HCT116 (cell line): Measurements from ENCODE around the gene USP36. TPM values are rescaled to one million over a fixed set of nuclear protein-coding genes. Genes with fewer than 3 reads are reported as not detected.

Experiments used
- ATAC-seq: fragments of 200-7000 bp; cut with Tn5 transposase; 2 replicates; pipeline ENCODE4 v1.9.1; 2020; ENCODE audit warnings: mild to moderate bottlenecking, moderate library complexity
- BruUV-seq: library from RNA; stranded (reverse); fragments of 400-500 nt; replicated peaks from 2 replicates; lab custom pipeline; 2021; lab: Mats Ljungman, UMichigan
- CTCF ChIA-PET: fragments of 300-600 bp; sonication (Branson Sonifier 250); formaldehyde crosslinking; loops from one replicate; lab custom pipeline; 2021; ENCODE audit warnings: antibody characterized with exemption; lab: Charles Lee
- POLR2A ChIA-PET: fragments of 300-600, 350-600 bp; sonication (Branson Sonifier 250); formaldehyde crosslinking; loops from one replicate; lab custom pipeline; 2021; ENCODE audit warnings: antibody characterized with exemption; lab: Charles Lee
- RAD21 ChIA-PET, 2 experiments: fragments of 300-600 bp; sonication (Branson Sonifier 250); formaldehyde crosslinking; loops; one replicate each; lab custom pipeline; 2023; ENCODE audit warnings: low total read pairs in 2 of 2; ENCODE audit not compliant: uncharacterized antibody in 2 of 2, unreplicated experiment in 2 of 2, low non-redundant PET in 1 of 2; lab: Charles Lee
- DNase-seq: peaks from one replicate; pipeline ENCODE4 v3.0.0-alpha.2; 2010; ENCODE audit warnings: low read depth, low spot score
- H2AFZ ChIP-seq: fragments of 200-600 bp; shearing (Covaris generic), sonication (generic); 2 replicates; pipeline ENCODE4 v1.6.1; 2017; ENCODE audit warnings: low read depth, mixed run types, mixed read lengths, antibody characterized with exemption, low read length; ENCODE audit not compliant: poor library complexity, severe bottlenecking
- H3K27ac ChIP-seq: 2 replicates; pipeline ENCODE4 v1.5.1; 2012; ENCODE audit warnings: low read depth, low read length
- H3K27me3 ChIP-seq: fragments of 200-600 bp; sonication (generic); 2 replicates; pipeline ENCODE4 v1.6.1; 2016; ENCODE audit warnings: mixed run types, low read length, mixed read lengths; ENCODE audit not compliant: insufficient read depth
- H3K36me3 ChIP-seq, 2 experiments: fragments of 200-500 bp in 1 of 2; fragments of 200-600 bp in 1 of 2; sonication (Bioruptor generic) in 1 of 2; sonication (generic) in 1 of 2; 2 replicates each; pipeline versions ENCODE4 v1.5.1 to v1.6.1; 2014 to 2016; ENCODE audit warnings: low read length in 2 of 2, inconsistent platforms in 1 of 2, mixed read lengths in 1 of 2, mixed run types in 1 of 2; ENCODE audit not compliant: insufficient read depth in 2 of 2, control insufficient read depth in 1 of 2
- H3K4me1 ChIP-seq, 2 experiments: fragments of 200-600 bp in 1 of 2; sonication (generic) in 1 of 2; 2 replicates each; pipeline versions ENCODE4 v1.5.1 to v1.6.1; 2012 to 2017; ENCODE audit warnings: low read length in 2 of 2, inconsistent platforms in 1 of 2, mild to moderate bottlenecking in 1 of 2, mixed read lengths in 1 of 2, mixed run types in 1 of 2, moderate library complexity in 1 of 2; ENCODE audit not compliant: insufficient read depth in 2 of 2, control insufficient read depth in 1 of 2
- H3K4me2 ChIP-seq: fragments of 200-600 bp; sonication (generic); 2 replicates; pipeline ENCODE4 v1.6.1; 2017; ENCODE audit warnings: mixed run types, low read length, mixed read lengths
- H3K4me3 ChIP-seq, 2 experiments: fragments of 200-600 bp in 1 of 2; sonication (generic) in 1 of 2; replicated peaks in 1 of 2; 2 replicates each; pipeline ENCODE4 v1.5.1; 2011 to 2016; ENCODE audit warnings: low read length in 2 of 2, control low read depth in 1 of 2, low read depth in 1 of 2, mild to moderate bottlenecking in 1 of 2, mixed read lengths in 1 of 2, mixed run types in 1 of 2
- H3K79me2 ChIP-seq: fragments of 200-600 bp; sonication (generic); 2 replicates; pipeline ENCODE4 v1.6.1; 2017; ENCODE audit warnings: mild to moderate bottlenecking, mixed run types, low read length, moderate library complexity, mixed read lengths; ENCODE audit not compliant: insufficient read depth
- H3K9ac ChIP-seq: fragments of 200-600 bp; sonication (generic); 2 replicates; pipeline ENCODE4 v1.6.1; 2016; ENCODE audit warnings: low read length, mixed read lengths
- H3K9me2 ChIP-seq: fragments of 200-600 bp; sonication (generic), shearing (Covaris generic); 2 replicates; pipeline ENCODE4 v1.6.1; 2017; ENCODE audit warnings: mixed run types, mild to moderate bottlenecking, moderate library complexity; ENCODE audit not compliant: insufficient read depth
- H3K9me3 ChIP-seq, 2 experiments: fragments of 200-500 bp in 1 of 2; fragments of 200-600 bp in 1 of 2; sonication (Bioruptor generic) in 1 of 2; sonication (generic) in 1 of 2; 2 replicates each; pipeline ENCODE4 v1.6.1; 2014 to 2017; ENCODE audit warnings: low read length in 2 of 2, mixed read lengths in 2 of 2, inconsistent platforms in 1 of 2, low read depth in 1 of 2, mild to moderate bottlenecking in 1 of 2, mixed run types in 1 of 2, moderate library complexity in 1 of 2; ENCODE audit not compliant: control insufficient read depth in 1 of 2, insufficient read depth in 1 of 2
- H4K20me1 ChIP-seq: fragments of 200-600 bp; sonication (generic), shearing (Covaris generic); 2 replicates; pipeline ENCODE4 v1.6.1; 2017; ENCODE audit warnings: mixed run types, mild to moderate bottlenecking, moderate library complexity; ENCODE audit not compliant: insufficient read depth
- CBX3 ChIP-seq: IDR thresholded peaks from 2 replicates; pipeline ENCODE4 v1.6.1; 2012; ENCODE audit warnings: low read depth
- CEBPB ChIP-seq: IDR thresholded peaks from 2 replicates; pipeline ENCODE4 v1.6.1; 2012; ENCODE audit warnings: low read depth
- EGR1 ChIP-seq: IDR thresholded peaks from 2 replicates; pipeline ENCODE4 v1.6.1; 2012; ENCODE audit warnings: low read depth
- JUND ChIP-seq: IDR thresholded peaks from 2 replicates; pipeline ENCODE4 v1.6.1; 2012
- POLR2AphosphoS5 ChIP-seq: IDR thresholded peaks from 2 replicates; pipeline ENCODE4 v1.6.1; 2011; ENCODE audit warnings: mild to moderate bottlenecking, low read depth, low read length, moderate library complexity
- SIN3A ChIP-seq: IDR thresholded peaks from 2 replicates; pipeline ENCODE4 v1.6.1; 2012; ENCODE audit warnings: low read depth
- SP1 ChIP-seq: IDR thresholded peaks from 2 replicates; pipeline ENCODE4 v1.6.1; 2012; ENCODE audit warnings: low read depth
- TCF7L2 ChIP-seq: IDR thresholded peaks from 2 replicates; pipeline ENCODE4 v1.7.0; 2011; ENCODE audit warnings: borderline replicate concordance, inconsistent platforms; ENCODE audit not compliant: insufficient read depth, insufficient read length; ENCODE audit errors: extremely low read depth
- YY1 ChIP-seq: IDR thresholded peaks from 2 replicates; pipeline ENCODE4 v1.6.1; 2011; ENCODE audit warnings: low read length, low read depth, moderate library complexity, mild to moderate bottlenecking; ENCODE audit not compliant: insufficient replicate concordance; ENCODE audit errors: extremely low read depth
- ZFX ChIP-seq: fragments of 450-650 bp; IDR thresholded peaks from 2 replicates; pipeline ENCODE4 v1.6.1; 2017
- intact Hi-C: fragments of 100-400 bp; cut with micrococcal nuclease; formaldehyde crosslinking; loops from 2 replicates; pipeline ENCODE4 v1.10.0; 2022
- total RNA-seq: library from RNA; stranded (reverse); gene quantifications from one replicate; pipeline ENCODE4 v1.2.1, GENCODE V29; 2021; ENCODE audit not compliant: unreplicated experiment
- TF ChIP-seq, protein P1 (sequence below): IDR thresholded peaks from 2 replicates; pipeline ENCODE4 v1.6.1; 2012; ENCODE audit warnings: low read depth
- TF ChIP-seq, protein P2 (sequence below): IDR thresholded peaks from 2 replicates; pipeline ENCODE4 v1.6.1; 2011; ENCODE audit warnings: mild to moderate bottlenecking, low read length, moderate library complexity; ENCODE audit not compliant: insufficient replicate concordance; ENCODE audit errors: extremely low read depth

Gene USP36
- total RNA-seq, 1 experiment from 2014 or later, result 104 TPM

DNA sequence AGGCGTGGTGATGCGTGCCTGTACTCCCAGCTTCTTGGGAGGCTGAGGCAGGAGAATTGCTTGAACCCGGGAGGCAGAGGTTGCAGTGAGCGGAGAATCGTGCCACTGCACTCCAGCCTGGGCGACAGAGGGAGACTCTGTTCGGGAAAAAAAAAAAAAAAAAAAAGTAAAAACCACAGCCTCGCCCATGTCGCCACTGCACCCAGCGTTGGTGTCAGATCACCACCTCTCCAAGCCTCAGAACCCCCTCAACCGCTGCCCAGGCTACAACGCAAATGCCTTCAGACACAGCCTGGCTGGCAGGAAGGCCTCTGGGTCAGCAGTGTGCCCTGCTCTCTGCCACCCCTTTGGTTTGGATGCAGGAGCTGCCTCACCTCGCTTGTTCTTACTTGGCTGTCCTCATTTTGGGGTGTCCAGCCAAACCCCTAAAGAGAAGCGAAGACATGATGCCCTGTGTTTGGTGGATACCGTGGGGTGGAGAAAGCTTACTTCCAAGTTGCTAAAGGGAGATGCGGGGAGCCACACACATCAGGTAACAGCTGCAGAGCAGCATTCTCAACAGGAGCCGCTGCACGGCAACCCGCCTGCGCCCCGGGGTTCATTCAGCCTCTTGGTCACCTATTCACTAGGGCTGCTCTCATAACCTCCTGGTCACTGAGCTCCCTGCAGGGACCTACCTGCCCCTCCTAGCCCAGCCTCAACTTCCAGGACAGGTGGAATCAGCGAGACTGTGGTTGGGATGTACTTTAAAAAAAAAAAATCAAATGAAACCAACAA is 45.6 kb downstream of the USP36 start:
- no peak overlapping the region for H3K27ac ChIP-seq
- CTCF ChIA-PET, result no interaction called here
- H3K79me2 ChIP-seq, result peaks cover 16% of the 10 kb centered on the region; the same call in 1 of the 2 replicates
- H3K9ac ChIP-seq, result no peak overlapping the region
- H2AFZ ChIP-seq, result no peak overlapping the region
- H3K9me3 ChIP-seq, result no peaks in the 10 kb centered on the region
- no TSS peak for BruUV-seq
- RAD21 ChIA-PET, result no interaction called here
- no peaks in the 10 kb centered on the region for H3K9me2 ChIP-seq
- H3K4me1 ChIP-seq, result 0 out of 4 replicates have a peak, but pooled peaks cover 0 to 3% of the 10 kb centered on the region in 2 experiments
- no peak overlapping the region for H3K4me3 ChIP-seq
- H3K27me3 ChIP-seq, result no peaks in the 10 kb centered on the region
- DNase-seq (no peak), ATAC-seq (no peak)
- intact Hi-C loops, result loop anchor here (5.0 kb wide), 1 partner anchor 348 kb away; no protein-coding TSS in a partner anchor
- POLR2A ChIA-PET, result no interaction called here
- H3K36me3 ChIP-seq, result peaks cover 43 to 58% of the 10 kb centered on the region in 2 experiments
- no peak overlapping the region for H3K4me2 ChIP-seq
- TF ChIP-seq CEBPB (no peak), SIN3A (no peak), SP1 (no peak), JUND (no peak), EGR1 (no peak), ZFX (no peak), CBX3 (no peak), POLR2AphosphoS5 (no peak), YY1 (no peak), TCF7L2 (no peak)
- TF ChIP-seq, protein P1, sequence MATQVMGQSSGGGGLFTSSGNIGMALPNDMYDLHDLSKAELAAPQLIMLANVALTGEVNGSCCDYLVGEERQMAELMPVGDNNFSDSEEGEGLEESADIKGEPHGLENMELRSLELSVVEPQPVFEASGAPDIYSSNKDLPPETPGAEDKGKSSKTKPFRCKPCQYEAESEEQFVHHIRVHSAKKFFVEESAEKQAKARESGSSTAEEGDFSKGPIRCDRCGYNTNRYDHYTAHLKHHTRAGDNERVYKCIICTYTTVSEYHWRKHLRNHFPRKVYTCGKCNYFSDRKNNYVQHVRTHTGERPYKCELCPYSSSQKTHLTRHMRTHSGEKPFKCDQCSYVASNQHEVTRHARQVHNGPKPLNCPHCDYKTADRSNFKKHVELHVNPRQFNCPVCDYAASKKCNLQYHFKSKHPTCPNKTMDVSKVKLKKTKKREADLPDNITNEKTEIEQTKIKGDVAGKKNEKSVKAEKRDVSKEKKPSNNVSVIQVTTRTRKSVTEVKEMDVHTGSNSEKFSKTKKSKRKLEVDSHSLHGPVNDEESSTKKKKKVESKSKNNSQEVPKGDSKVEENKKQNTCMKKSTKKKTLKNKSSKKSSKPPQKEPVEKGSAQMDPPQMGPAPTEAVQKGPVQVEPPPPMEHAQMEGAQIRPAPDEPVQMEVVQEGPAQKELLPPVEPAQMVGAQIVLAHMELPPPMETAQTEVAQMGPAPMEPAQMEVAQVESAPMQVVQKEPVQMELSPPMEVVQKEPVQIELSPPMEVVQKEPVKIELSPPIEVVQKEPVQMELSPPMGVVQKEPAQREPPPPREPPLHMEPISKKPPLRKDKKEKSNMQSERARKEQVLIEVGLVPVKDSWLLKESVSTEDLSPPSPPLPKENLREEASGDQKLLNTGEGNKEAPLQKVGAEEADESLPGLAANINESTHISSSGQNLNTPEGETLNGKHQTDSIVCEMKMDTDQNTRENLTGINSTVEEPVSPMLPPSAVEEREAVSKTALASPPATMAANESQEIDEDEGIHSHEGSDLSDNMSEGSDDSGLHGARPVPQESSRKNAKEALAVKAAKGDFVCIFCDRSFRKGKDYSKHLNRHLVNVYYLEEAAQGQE, result no peak
- TF ChIP-seq, protein P2, sequence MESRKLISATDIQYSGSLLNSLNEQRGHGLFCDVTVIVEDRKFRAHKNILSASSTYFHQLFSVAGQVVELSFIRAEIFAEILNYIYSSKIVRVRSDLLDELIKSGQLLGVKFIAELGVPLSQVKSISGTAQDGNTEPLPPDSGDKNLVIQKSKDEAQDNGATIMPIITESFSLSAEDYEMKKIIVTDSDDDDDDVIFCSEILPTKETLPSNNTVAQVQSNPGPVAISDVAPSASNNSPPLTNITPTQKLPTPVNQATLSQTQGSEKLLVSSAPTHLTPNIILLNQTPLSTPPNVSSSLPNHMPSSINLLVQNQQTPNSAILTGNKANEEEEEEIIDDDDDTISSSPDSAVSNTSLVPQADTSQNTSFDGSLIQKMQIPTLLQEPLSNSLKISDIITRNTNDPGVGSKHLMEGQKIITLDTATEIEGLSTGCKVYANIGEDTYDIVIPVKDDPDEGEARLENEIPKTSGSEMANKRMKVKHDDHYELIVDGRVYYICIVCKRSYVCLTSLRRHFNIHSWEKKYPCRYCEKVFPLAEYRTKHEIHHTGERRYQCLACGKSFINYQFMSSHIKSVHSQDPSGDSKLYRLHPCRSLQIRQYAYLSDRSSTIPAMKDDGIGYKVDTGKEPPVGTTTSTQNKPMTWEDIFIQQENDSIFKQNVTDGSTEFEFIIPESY, result no peak
- H4K20me1 ChIP-seq, result peaks cover 16% of the 10 kb centered on the region; the same call in 1 of the 2 replicates
